HepG2 (cell line): ENCODE results near the gene SUPT6H. TPM values are rescaled to one million over a fixed set of nuclear protein-coding genes. Genes with fewer than 3 reads are reported as not detected.

Experiments
- ARID2 ChIP-seq: sonication (generic); formaldehyde crosslinking; IDR thresholded peaks from 2 replicates; pipeline ENCODE4 v1.8.1; 2022; ENCODE audit warnings: mild to moderate bottlenecking, missing genetic modification reagents, borderline replicate concordance
- ATRX ChIP-seq: sonication (generic); formaldehyde crosslinking; IDR thresholded peaks from 2 replicates; pipeline ENCODE4 v1.4.0; 2020; ENCODE audit warnings: missing genetic modification reagents, borderline replicate concordance
- FIP1L1 ChIP-seq: fragments of 200-400 bp; formaldehyde crosslinking; IDR thresholded peaks from 2 replicates; pipeline ENCODE4 v1.6.1; 2018; ENCODE audit warnings: low read depth, mild to moderate bottlenecking, low read length, moderate library complexity, borderline replicate concordance; ENCODE audit not compliant: insufficient read depth
- HNRNPUL1 ChIP-seq: fragments of 200-400 bp; formaldehyde crosslinking; IDR thresholded peaks from 2 replicates; pipeline ENCODE4 v1.6.1; 2017; ENCODE audit warnings: low read depth, mild to moderate bottlenecking, low read length, moderate library complexity
- KDM6A ChIP-seq: IDR thresholded peaks from 2 replicates; pipeline ENCODE4 v1.6.1; 2016; ENCODE audit warnings: low read depth
- KLF6 ChIP-seq: IDR thresholded peaks from 2 replicates; pipeline ENCODE4 v1.8.0; 2016; ENCODE audit warnings: missing biosample characterization, missing genetic modification reagents
- MAFF ChIP-seq: IDR thresholded peaks from 2 replicates; pipeline ENCODE4 v1.6.1; 2011; ENCODE audit warnings: low read depth, low read length, improper control_type of control experiment
- MEF2D ChIP-seq: sonication (generic); formaldehyde crosslinking; IDR thresholded peaks from 2 replicates; pipeline ENCODE4 v1.5.1; 2020; ENCODE audit warnings: mild to moderate bottlenecking, missing genetic modification reagents
- MZF1 ChIP-seq: sonication (generic); formaldehyde crosslinking; IDR thresholded peaks from 2 replicates; pipeline ENCODE4 v1.8.1; 2023; ENCODE audit warnings: mild to moderate bottlenecking, missing genetic modification reagents, borderline replicate concordance
- NFKBIZ ChIP-seq: IDR thresholded peaks from 2 replicates; pipeline ENCODE4 v1.6.1; 2018; ENCODE audit warnings: missing genetic modification reagents, missing compliant biosample characterization
- RBM22 ChIP-seq: fragments of 200-400 bp; formaldehyde crosslinking; optimal IDR thresholded peaks from 2 replicates; pipeline ENCODE3; 2017; ENCODE audit warnings: mild to moderate bottlenecking, low read length, moderate library complexity
- SAP130 ChIP-seq: IDR thresholded peaks from 2 replicates; pipeline ENCODE4 v1.6.1; 2016; ENCODE audit warnings: low read depth
- SMARCE1 ChIP-seq: fragments of 450-650 bp; IDR thresholded peaks from 2 replicates; pipeline ENCODE4 v1.6.1; 2017; ENCODE audit warnings: borderline replicate concordance
- SMC3 ChIP-seq: IDR thresholded peaks from 2 replicates; pipeline ENCODE4 v1.6.1; 2011; ENCODE audit warnings: low read length, improper control_type of control experiment
- SOX13 ChIP-seq, 3 experiments: fragments of 450-650 bp in 1 of 3; sonication (generic) in 1 of 3; formaldehyde crosslinking in 1 of 3; IDR thresholded peaks in 2 of 3; conservative IDR thresholded peaks in 1 of 3; 2 replicates each; pipeline versions ENCODE4 v1.5.0 to v1.6.1; 2016 to 2020; ENCODE audit warnings: antibody characterized with exemption in 1 of 3, mild to moderate bottlenecking in 1 of 3, missing compliant biosample characterization in 1 of 3, missing genetic modification reagents in 1 of 3, moderate library complexity in 1 of 3
- SP4 ChIP-seq: sonication (generic); formaldehyde crosslinking; IDR thresholded peaks from 2 replicates; pipeline ENCODE4 v1.8.1; 2023; ENCODE audit warnings: mild to moderate bottlenecking, missing genetic modification reagents
- UBTF ChIP-seq: sonication (generic); formaldehyde crosslinking; IDR thresholded peaks from 2 replicates; pipeline ENCODE4 v1.4.0; 2020; ENCODE audit warnings: mild to moderate bottlenecking, missing genetic modification reagents
- ZBTB3 ChIP-seq: sonication (generic); formaldehyde crosslinking; IDR thresholded peaks from 2 replicates; pipeline ENCODE4 v1.4.0; 2020; ENCODE audit warnings: low read depth, mild to moderate bottlenecking, moderate library complexity, missing genetic modification reagents, borderline replicate concordance
- ZNF274 ChIP-seq: sonication (generic); formaldehyde crosslinking; IDR thresholded peaks from 2 replicates; pipeline ENCODE4 v1.5.1; 2020; ENCODE audit warnings: mild to moderate bottlenecking, missing genetic modification reagents
- ZNF350 ChIP-seq: sonication (generic); formaldehyde crosslinking; IDR thresholded peaks from 2 replicates; pipeline ENCODE4 v1.4.0; 2020; ENCODE audit warnings: mild to moderate bottlenecking, low read depth, missing genetic modification reagents, borderline replicate concordance
- ZNF543 ChIP-seq: sonication (generic); formaldehyde crosslinking; IDR thresholded peaks from 2 replicates; pipeline ENCODE4 v1.4.0; 2020; ENCODE audit warnings: mild to moderate bottlenecking, missing genetic modification reagents
- ZNF841 ChIP-seq: sonication (generic); formaldehyde crosslinking; IDR thresholded peaks from 2 replicates; pipeline ENCODE4 v1.8.1; 2023; ENCODE audit warnings: missing genetic modification reagents, borderline replicate concordance
- polyA plus RNA-seq, 8 experiments: library from polyadenylated mRNA; depleted of rRNA in 3 of 8; stranded (reverse) in 7 of 8; unstranded in 1 of 8; fragments of >200 nt; fragmentation: Illumina TruSeq in 4 of 8; extraction: Trizol in 4 of 8; gene quantifications; 2 replicates each; pipeline versions ENCODE4 v1.2.1 to v1.2.3, GENCODE V29; 2011 to 2016; ENCODE audit warnings: low read depth in 4 of 8, missing spikeins in 1 of 8, mixed read lengths in 1 of 8; ENCODE audit not compliant: insufficient read depth in 1 of 8
- total RNA-seq, 5 experiments: library from RNA; depleted of rRNA; stranded (reverse); fragments of >200 nt; fragmentation: Illumina TruSeq; extraction: Trizol; gene quantifications; 2 replicates each; pipeline ENCODE4 v1.2.3, GENCODE V29; 2016; ENCODE audit warnings: low read depth in 1 of 5
- TF ChIP-seq, protein P1 (sequence below): sonication (generic); formaldehyde crosslinking; IDR thresholded peaks from 2 replicates; pipeline ENCODE4 v1.8.1; 2023; ENCODE audit warnings: missing genetic modification reagents, inconsistent platforms, borderline replicate concordance
- TF ChIP-seq, protein P2 (sequence below): IDR thresholded peaks from 2 replicates; pipeline ENCODE4 v1.6.1; 2016
- TF ChIP-seq, protein P3 (sequence below): sonication (generic); formaldehyde crosslinking; IDR thresholded peaks from 2 replicates; pipeline ENCODE4 v1.5.0; 2020; ENCODE audit warnings: missing genetic modification reagents, mild to moderate bottlenecking, borderline replicate concordance

The SUPT6H gene
- total and polyA plus RNA-seq, 2 of the 13 experiments (the other 11 are each of a cell fraction or from before 2014, with no cell fraction given) = 32.7 to 39.9 TPM

GRCh38 chr17:28724500-28725165, 62.6 kb downstream of the SUPT6H start (continued):
- TF ChIP-seq MZF1 (CRISPR knock-in tag) (no peak), KLF6 (CRISPR knock-in tag) (no peak), FIP1L1 (no peak), NFKBIZ (CRISPR knock-in tag) (no peak), ZNF274 (CRISPR knock-in tag) (no peak), MEF2D (CRISPR knock-in tag) (peak; percentile 33; the same call in 1 of the 2 replicates), SMARCE1 (no peak), HNRNPUL1 (no peak), KDM6A (no peak), UBTF (CRISPR knock-in tag) (no peak), SOX13 (IDR thresholded peaks at IDR 0.05) (no peak; the same call in 1 of the 2 replicates), SOX13 (CRISPR knock-in tag; conservative IDR thresholded peaks at IDR 0.05 in 1 of 2, IDR thresholded peaks at IDR 0.05 in 1 of 2) (no peak; a peak in 1 of 4 replicates), ZNF841 (CRISPR knock-in tag) (peak; percentile 45; the same call in 1 of the 2 replicates), SAP130 (CRISPR knock-in tag) (no peak), ZNF543 (CRISPR knock-in tag) (no peak), MAFF (no peak), RBM22 (peak; percentile 56), SMC3 (no peak), ZNF350 (CRISPR knock-in tag) (no peak; the same call in 1 of the 2 replicates), ARID2 (CRISPR knock-in tag) (no peak), ZBTB3 (CRISPR knock-in tag) (no peak), ATRX (CRISPR knock-in tag) (no peak), SP4 (CRISPR knock-in tag) (0 out of 2 replicates have a peak, but pooled peaks have one; percentile 19)
- TF ChIP-seq, protein P1, sequence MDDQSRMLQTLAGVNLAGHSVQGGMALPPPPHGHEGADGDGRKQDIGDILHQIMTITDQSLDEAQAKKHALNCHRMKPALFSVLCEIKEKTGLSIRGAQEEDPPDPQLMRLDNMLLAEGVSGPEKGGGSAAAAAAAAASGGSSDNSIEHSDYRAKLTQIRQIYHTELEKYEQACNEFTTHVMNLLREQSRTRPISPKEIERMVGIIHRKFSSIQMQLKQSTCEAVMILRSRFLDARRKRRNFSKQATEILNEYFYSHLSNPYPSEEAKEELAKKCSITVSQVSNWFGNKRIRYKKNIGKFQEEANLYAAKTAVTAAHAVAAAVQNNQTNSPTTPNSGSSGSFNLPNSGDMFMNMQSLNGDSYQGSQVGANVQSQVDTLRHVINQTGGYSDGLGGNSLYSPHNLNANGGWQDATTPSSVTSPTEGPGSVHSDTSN (CRISPR knock-in tag) = no peak
- TF ChIP-seq, protein P2, sequence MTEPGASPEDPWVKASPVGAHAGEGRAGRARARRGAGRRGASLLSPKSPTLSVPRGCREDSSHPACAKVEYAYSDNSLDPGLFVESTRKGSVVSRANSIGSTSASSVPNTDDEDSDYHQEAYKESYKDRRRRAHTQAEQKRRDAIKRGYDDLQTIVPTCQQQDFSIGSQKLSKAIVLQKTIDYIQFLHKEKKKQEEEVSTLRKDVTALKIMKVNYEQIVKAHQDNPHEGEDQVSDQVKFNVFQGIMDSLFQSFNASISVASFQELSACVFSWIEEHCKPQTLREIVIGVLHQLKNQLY (CRISPR knock-in tag) = no peak
- TF ChIP-seq, protein P3, sequence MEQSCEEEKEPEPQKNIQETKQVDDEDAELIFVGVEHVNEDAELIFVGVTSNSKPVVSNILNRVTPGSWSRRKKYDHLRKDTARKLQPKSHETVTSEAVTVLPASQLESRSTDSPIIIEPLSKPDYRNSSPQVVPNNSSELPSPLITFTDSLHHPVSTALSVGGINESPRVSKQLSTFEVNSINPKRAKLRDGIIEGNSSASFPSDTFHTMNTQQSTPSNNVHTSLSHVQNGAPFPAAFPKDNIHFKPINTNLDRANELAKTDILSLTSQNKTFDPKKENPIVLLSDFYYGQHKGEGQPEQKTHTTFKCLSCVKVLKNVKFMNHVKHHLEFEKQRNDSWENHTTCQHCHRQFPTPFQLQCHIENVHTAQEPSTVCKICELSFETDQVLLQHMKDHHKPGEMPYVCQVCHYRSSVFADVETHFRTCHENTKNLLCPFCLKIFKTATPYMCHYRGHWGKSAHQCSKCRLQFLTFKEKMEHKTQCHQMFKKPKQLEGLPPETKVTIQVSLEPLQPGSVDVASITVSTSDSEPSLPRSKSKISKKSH (CRISPR knock-in tag) = no peak
